ENCODE results near the gene NBL1. TPM values are rescaled to one million over a fixed set of nuclear protein-coding genes. Genes with fewer than 3 reads are reported as not detected.
A peak's percentile ranks its signal among the peaks of the same experiment; 100 is the strongest.

The NBL1 gene
- total RNA-seq, 1 experiment from 2014 or later = 305 TPM

DNA sequence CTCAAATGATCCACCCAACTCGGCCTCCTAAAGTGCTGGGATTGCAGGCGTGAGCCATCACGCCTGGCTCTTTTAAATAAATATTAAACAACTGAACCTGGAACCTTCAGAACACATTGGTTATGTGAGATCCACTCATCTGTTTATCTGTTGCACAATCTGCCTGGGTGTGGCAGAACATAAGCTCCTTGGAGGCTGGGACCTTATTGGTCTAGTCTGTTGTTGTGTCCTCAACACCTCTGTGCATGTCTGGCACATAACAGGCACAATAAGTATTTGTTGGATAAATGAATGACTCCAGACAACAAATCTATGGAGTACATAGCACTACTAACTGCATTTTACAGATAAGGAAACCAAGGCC is 4.1 kb upstream of the NBL1 start:
- in situ Hi-C loops (cut with HindIII; ENCODE audit: low pct_unique_long_range_greater_than_20kb, low sequenced_read_pairs) = no loop called here

DNA sequence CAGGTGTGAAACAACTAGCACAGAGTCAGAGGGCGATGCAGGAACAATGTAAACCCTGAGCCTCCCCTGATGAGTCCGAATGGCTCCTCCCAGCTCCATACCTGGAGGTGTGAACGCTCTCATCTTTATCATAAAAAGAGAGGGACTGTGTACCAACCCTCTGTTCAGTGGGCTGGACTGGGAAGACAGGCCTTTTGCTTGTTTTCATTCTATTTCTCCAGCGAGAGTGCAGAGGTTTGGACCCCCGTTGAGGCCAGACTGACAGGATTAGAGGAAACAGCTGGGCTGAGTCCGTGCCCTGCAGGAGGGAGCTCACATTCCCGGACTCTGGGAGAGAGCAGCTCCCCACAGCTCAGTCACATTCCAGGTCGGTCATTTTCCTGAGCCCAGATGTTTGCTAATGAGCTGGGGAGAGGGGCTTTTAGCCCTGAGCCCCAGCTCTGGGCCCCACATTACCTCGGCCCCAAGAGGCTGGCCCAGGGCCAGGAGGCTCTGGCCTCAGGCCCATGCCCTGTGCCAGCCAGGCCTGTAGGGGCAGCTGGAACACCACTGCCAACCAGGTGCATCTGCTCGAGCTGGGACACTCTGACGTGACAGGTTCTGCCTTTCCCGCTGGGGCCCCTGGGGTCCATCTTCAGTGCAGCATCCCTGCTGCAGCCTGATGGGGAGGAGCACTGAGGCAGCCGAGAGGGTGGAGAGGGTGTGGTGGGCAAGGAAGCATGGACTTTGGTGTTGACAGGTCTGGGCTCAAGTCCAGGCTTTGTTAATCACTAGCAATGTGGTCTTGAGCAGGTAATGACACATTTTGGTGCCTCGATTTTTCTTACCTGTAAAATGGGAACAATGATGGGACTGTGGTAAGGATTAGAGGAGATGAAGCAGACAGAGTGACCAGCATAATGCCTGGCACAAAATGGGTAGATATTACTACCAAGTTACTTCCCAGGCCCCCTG is 3.5 kb upstream of the NBL1 start:
- in situ Hi-C loops (cut with HindIII; ENCODE audit: low pct_unique_long_range_greater_than_20kb, low sequenced_read_pairs) = no loop called here
- no peak for DNase-seq (ENCODE audit: low read depth, low spot score)

More for the DNA sequence above, 4.1 kb upstream of the NBL1 start:
- no peak for DNase-seq (ENCODE audit: low read depth, low spot score)

DNA sequence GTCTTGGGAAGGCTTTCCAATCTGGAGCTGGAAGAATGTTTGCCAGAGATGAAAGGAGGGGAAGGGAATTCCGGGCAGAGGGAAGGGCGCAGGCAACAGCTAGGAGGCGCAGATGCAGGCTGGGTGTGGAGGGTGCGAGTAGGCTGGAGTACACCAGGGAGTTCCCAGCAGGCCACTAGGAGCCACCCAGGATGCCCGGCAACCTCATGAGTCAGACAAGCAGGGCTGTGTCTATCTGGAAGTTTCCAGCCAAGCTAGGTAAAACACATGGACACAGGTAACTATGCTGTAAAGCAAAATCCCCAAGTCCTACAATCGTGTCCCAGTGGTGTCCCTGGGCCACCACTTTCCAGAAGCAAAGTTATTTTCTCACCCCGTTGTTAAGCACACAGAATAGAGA is 990 bp upstream of the NBL1 start:
- peak; percentile 61 for DNase-seq (ENCODE audit: low read depth, low spot score)
- in situ Hi-C loops (cut with HindIII; ENCODE audit: low pct_unique_long_range_greater_than_20kb, low sequenced_read_pairs) = no loop called here

DNA sequence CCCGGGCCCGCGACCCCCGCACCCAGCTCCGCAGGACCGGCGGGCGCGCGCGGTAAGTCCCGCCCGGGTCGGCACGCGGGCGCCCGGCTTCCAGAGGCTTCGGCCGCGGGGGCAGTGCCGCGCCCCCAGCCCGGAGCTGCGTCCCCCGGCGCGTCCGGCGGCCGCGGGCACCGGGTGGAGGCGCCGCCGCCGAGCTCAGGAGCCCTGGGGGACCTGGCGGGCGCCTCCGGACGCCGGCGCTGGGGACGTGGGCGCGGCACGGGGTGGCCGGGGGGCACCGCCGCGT is 227 bp downstream of the NBL1 start:
- in situ Hi-C loops (cut with HindIII; ENCODE audit: low pct_unique_long_range_greater_than_20kb, low sequenced_read_pairs) = no loop called here
- no peak for DNase-seq (ENCODE audit: low read depth, low spot score)

DNA sequence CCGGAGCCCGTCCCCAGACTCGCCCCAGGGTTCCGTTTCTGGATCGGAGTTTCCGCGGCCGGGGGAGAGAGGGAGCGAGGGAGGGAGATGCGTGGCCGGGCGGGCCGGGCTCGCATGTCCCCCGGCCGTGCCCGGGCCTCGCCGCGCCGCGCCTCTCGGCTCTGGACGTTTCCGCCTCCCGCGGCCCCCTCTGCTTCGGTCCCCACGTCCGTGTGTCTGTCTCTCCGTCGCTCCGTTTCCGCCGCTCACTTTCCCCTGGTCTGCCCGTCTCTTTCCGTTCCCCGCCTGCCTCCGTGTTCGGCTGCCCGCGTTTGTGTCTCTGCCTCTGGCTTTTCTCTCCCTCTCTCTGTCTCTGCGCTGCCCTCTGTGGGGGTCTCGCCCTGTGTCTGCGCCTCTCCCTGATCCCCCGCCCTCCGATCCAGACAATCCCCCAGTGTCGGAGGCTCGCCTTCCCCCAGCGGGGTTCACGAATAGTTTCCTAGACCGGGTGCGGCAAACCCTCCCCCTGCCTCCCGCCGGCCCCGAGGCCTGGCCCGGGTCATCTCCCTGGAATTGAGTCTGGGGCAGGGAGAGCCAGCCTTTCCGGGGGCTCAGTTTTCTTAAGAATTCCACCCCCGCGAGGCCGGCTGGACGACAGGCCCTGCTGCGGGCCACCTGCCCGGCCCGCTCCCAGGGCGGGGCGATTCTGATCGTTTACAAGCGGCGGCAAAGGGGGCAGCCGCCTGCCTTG is 735 bp downstream of the NBL1 start:
- DNase-seq (ENCODE audit: low read depth, low spot score) = no peak
- in situ Hi-C loops (cut with HindIII; ENCODE audit: low pct_unique_long_range_greater_than_20kb, low sequenced_read_pairs) = no loop called here

DNA sequence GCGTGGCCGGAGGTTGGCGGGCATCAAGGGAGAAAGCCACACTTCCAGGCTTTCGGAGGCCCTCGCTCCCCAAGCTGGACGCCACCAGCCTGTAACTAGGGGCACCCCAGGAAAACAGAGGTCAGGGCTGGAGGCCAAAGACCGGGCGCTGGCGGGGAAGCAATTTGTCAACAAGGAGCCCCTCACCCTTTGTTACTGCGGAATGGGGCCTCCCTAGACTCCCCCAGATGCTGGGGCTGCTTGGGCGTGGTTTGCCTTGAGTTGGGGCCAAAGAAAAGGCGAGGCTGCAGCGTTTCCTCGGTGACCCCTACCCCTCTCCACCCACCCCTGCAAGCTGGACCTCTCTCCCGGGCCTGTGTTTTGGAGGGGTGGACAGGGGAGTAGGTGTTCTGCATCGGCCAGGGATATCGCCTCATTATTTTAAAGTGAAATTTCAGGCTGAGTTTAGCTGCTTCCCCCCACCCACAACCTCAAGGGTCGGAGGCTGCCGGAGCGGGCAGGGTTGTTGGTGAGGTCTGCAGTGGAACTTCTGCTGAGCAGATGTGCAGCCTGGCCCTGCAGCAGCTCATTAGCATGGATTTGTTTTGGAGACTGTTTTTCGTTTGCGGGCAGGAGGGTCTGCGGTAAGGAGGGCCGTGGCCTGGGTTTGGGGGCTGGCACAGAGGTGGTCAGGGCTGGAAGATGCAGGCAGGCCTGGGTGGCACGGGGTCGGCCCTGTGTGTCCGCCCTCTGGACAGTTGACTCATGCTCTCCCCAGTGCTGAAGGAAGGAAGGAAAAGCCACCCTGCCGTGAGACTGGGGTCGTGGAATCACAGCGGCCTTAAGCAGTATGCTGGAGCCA is 1.5 kb downstream of the NBL1 start:
- in situ Hi-C loops (cut with HindIII; ENCODE audit: low pct_unique_long_range_greater_than_20kb, low sequenced_read_pairs) = no loop called here
- no peak for DNase-seq (ENCODE audit: low read depth, low spot score)

DNA sequence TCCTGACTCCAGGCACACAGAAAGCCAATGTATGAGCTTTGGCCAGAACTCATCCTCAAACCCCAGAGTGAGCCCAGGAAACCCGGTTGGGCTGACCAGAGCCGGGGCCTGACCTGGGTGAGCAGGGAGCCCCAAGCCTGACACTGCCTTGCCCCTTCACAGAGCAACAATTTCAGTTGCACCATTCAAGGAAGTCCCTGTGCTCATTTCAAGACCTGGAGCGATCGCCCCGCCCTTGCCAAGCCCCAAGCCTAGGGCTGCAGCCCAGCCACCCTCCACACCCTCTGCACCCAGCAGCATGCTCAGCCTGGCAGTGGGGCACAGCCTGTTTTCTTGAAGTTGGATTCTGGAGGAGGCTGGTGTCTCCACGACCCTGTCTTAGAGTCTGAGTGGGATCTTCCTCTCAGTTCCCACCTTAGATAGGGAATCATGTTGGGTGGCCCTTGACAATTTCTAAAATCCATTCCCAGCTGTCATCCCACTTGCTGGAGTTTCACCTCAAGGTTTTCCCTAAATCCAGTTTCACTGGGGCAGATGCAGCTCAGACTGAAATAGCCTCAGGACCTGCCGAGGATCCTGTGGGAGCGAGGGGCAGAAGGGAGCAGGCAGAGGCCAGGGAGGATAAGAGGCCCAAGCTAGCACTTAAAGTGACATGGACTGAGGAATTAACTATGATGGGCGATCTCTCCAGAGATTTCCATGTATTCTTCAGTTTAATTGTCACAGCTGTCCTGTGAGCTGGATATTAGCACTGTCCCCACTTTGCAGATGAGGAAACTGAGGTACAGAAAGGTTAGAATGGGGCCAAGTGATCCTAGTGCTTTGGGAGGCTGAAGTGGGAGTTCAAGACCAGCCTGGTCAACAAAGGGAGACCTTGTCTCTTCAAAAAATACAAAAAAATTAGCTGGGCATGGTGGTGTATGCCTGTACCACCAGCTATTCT is 2.5 kb downstream of the NBL1 start:
- in situ Hi-C loops (cut with HindIII; ENCODE audit: low pct_unique_long_range_greater_than_20kb, low sequenced_read_pairs) = no loop called here
- no peak for DNase-seq (ENCODE audit: low read depth, low spot score)

DNA sequence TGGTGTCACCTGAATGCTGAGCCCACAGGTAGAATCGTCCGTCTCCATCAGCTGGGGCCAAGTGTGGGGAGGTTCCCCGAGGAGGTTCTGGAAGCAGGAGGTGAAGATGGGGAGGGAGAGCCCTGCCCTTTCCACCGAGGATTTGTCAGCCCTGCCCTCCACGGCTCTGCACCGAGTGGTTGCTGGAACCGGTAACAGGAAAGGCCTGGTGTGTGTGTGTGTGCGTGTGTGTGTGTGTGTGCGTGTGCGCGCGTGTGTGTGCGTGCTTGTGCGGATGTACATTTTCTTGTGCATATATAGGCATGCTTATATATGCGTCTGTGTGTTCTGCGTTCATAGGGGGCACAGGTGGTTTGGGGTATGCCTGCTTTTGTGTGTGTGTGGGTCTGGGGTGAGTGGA is 3.5 kb downstream of the NBL1 start:
- no peak for DNase-seq (ENCODE audit: low read depth, low spot score)
- in situ Hi-C loops (cut with HindIII; ENCODE audit: low pct_unique_long_range_greater_than_20kb, low sequenced_read_pairs) = no loop called here

DNA sequence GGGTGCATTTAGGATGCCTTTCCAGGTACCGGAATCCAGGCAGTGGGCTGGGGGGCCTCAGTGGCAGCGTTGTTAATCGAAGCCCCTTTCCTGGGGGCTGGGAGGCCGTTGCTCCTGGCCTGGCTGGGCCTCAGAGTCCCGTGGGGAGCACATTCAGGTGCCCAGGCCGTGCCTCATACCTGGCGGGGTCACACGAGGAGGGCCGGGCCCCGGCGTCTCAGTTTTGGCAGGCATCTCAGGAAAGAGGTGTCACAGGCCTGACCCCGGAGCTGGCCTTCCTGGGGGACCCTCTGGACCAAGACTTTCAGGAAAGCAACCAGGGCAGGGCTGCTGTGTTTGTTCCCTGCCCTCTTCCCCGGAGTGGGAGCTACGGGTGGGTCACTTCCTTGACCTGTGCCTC is 4.1 kb downstream of the NBL1 start:
- DNase-seq (ENCODE audit: low read depth, low spot score) = no peak
- in situ Hi-C loops (cut with HindIII; ENCODE audit: low pct_unique_long_range_greater_than_20kb, low sequenced_read_pairs) = no loop called here

DNA sequence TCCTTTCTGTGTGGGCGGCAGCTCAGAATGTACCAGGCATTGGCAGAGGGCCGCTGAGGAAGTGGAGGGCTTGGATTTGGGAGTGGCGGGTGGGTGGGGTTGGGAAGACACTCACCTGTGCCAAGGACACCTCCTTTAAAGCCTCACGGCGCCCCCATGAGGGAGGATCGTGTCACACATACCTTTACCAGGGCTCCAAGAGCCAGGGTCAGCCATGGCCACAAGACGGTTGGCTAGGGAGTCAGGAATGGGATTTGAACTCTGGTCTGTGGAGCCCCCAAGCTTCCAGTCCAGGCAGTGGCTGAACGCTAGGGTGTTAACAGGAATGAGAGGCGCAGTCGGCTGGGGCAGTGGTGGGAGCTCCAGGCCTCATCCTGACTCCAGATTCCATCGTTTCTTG is 4.6 kb downstream of the NBL1 start:
- in situ Hi-C loops (cut with HindIII; ENCODE audit: low pct_unique_long_range_greater_than_20kb, low sequenced_read_pairs) = no loop called here
- DNase-seq (ENCODE audit: low read depth, low spot score) = peak; percentile 44

DNA sequence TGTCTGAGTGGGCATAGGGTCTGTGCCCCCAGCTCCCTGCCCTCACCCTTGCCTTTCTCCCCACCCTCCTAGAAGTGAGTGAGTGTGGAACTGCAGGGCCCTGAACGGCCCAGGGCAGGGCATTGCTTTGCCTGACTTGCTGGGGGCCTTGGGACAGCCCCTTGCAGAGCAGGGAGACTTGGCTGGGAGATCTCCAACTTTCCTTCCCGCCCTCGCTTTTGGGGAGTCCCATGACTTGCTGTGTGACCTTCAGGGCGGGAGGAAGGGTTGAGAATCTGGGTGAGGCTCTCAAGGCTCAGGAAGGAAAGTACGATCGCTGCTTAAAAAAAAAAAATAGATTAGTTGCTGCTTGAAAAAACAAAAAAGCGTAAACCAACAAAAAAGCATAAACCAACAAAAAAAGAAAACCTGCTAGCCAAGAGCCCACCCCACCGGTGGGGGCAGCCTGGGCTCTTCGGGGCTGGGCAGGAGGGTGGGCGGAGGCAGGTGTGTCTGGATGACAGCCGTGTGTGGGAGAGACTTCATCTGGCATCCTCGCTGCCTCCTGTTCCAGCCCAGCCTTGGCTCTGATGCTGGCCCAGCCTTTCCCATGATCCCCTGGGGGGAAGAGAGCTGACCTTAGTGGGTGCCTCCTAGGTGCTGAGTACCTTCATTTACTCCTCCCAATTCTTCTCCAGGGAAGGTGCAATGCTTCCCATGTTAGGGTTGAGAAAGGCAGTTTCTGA is 6.5 kb downstream of the NBL1 start:
- in situ Hi-C loops (cut with HindIII; ENCODE audit: low pct_unique_long_range_greater_than_20kb, low sequenced_read_pairs) = no loop called here
- DNase-seq (ENCODE audit: low read depth, low spot score) = no peak

DNA sequence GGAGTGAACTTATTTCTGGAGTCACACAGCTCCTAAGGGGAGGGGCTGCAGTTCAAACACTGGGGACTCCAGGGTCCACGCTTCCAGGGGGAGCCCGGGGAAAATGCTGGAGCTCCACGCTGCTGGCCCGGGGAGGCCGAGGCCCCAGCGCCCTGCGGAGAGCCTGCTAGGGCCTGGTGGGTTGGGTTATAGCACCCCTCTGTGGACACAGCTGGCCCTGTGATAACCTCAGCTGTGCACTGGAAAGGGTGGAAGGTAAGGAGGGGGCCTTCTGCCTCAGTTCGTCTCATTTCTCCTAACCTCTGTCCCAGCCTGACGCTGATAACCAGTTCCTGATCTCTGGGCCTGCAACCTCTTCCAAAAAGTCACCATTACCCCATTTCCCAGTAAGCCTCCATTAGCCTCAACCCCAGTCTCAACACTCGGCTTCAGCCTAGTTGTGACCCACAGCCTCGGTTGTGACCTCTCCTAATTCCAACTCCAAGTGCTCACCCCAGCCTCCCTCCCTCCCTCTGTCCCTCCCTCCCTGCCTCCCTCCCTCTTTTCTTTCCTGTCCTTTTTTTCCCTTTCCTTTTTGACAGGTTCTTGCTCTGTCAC is 7.1 kb downstream of the NBL1 start:
- DNase-seq (ENCODE audit: low read depth, low spot score) = peak; percentile 60
- in situ Hi-C loops (cut with HindIII; ENCODE audit: low pct_unique_long_range_greater_than_20kb, low sequenced_read_pairs) = no loop called here

DNA sequence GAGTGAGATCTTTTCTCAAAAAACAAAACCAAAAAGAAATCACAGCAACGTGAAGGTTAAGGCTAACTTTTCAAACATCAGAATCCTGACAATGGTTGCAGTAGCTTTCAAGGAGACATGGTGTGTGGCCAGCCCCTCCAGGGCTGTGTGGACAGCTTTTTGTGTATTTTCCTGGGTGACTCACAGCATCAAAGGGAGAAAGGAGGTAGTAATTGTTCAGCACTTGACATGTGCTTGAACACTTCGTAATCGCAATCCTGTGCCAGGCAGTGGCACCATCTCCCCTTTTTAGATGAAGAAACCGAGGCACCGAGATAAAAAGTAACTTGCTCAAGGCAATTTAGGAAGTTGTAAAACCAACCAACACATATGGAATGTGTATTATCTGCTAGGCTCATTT is 10.3 kb downstream of the NBL1 start:
- DNase-seq (ENCODE audit: low read depth, low spot score) = no peak
- in situ Hi-C loops (cut with HindIII; ENCODE audit: low pct_unique_long_range_greater_than_20kb, low sequenced_read_pairs) = no loop called here

DNA sequence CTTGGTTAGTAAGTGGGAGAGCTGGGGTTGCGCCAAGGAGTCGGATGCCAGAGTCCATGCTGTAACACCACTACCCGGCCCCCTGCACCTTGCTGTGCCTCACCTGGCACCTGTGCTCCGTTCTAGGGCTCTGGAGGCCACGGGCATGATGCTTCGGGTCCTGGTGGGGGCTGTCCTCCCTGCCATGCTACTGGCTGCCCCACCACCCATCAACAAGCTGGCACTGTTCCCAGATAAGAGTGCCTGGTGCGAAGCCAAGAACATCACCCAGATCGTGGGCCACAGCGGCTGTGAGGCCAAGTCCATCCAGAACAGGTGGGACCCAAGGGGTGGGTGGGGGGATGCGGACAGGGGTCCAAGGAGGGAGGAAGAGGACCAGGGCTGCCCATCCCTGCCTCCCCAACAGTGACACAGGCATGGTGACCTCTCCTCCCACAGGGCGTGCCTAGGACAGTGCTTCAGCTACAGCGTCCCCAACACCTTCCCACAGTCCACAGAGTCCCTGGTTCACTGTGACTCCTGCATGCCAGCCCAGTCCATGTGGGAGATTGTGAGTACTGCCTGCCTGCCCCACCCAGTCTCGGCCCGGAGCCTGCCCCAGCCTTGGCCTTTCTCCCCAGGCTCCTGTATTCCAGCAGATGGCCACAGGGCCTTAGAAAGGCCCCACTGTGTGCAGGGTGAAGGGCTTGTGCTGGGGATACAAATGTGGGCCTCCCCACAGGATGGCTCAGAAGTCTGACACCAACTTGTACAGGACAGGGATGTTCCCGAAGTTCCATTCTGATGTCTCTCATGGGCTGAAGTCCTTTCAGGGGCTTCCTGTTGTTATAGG is 11.0 kb downstream of the NBL1 start:
- in situ Hi-C loops (cut with HindIII; ENCODE audit: low pct_unique_long_range_greater_than_20kb, low sequenced_read_pairs) = no loop called here
- DNase-seq (ENCODE audit: low read depth, low spot score) = no peak

DNA sequence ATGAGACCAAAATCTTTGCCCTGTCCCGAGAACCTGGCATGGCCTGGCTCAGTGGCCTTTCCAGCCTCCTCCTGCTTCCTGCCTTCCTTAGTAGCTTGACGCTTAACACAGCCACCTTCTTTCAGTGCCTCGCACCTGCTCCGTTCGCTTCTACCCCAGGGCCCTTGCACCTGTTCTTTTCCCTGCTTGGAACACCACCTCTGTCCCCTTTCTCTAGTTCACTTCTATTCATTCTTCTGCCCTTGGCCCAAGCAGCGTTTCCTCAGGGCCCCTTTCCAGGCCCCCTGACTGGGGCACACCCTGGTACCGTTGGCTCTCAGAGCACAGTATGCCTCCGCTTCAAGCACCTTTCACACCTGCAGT is 11.6 kb downstream of the NBL1 start:
- in situ Hi-C loops (cut with HindIII; ENCODE audit: low pct_unique_long_range_greater_than_20kb, low sequenced_read_pairs) = no loop called here
- DNase-seq (ENCODE audit: low read depth, low spot score) = no peak
